H9 (cell line): ENCODE results near the gene ORC2. TPM values are rescaled to one million over a fixed set of nuclear protein-coding genes. Genes with fewer than 3 reads are reported as not detected.
"Not testable (repeated sequence)": the region's sequence is repeated elsewhere in the genome, so short reads cannot be mapped to it uniquely, and the experiment has no call there.

Experiments used
- DNase-seq: peaks from one replicate; pipeline ENCODE4 v3.0.0-alpha.2; 2017
- H2AFZ ChIP-seq: one replicate; pipeline ENCODE4 v1.6.1; 2013; ENCODE audit warnings: mild to moderate bottlenecking, low read length, control low read depth, moderate library complexity
- H2AK5ac ChIP-seq: 2 replicates; pipeline ENCODE4 v1.6.1; 2013; ENCODE audit warnings: low read length, control low read depth, mixed read lengths; ENCODE audit not compliant: insufficient read length
- H2BK120ac ChIP-seq: one replicate; pipeline ENCODE4 v1.6.1; 2013; ENCODE audit warnings: low read depth, mild to moderate bottlenecking, low read length, control low read depth, inconsistent platforms; ENCODE audit not compliant: poor library complexity, severe bottlenecking
- H2BK12ac ChIP-seq: 2 replicates; pipeline ENCODE4 v1.6.1; 2013; ENCODE audit warnings: low read length, control low read depth, mixed read lengths, low read depth; ENCODE audit not compliant: insufficient read length
- H2BK15ac ChIP-seq: 2 replicates; pipeline ENCODE4 v1.6.1; 2013; ENCODE audit warnings: low read depth, low read length, control low read depth
- H2BK20ac ChIP-seq: one replicate; pipeline ENCODE4 v1.6.1; 2013; ENCODE audit warnings: low read depth, mild to moderate bottlenecking, low read length, control low read depth, inconsistent platforms; ENCODE audit not compliant: poor library complexity, severe bottlenecking
- H2BK5ac ChIP-seq: 2 replicates; pipeline ENCODE4 v1.6.1; 2013; ENCODE audit warnings: low read length, control low read depth, mixed read lengths; ENCODE audit not compliant: insufficient read length
- H3K14ac ChIP-seq: 2 replicates; pipeline ENCODE4 v1.6.1; 2013; ENCODE audit warnings: low read length, control low read depth; ENCODE audit not compliant: insufficient read depth
- H3K18ac ChIP-seq: 2 replicates; pipeline ENCODE4 v1.6.1; 2013; ENCODE audit warnings: low read depth, mild to moderate bottlenecking, mixed read lengths, low read length, control low read depth; ENCODE audit not compliant: insufficient read length
- H3K23ac ChIP-seq: 2 replicates; pipeline ENCODE4 v1.6.1; 2013; ENCODE audit warnings: low read length, control low read depth, mixed read lengths, low read depth; ENCODE audit not compliant: insufficient read length
- H3K23me2 ChIP-seq: 2 replicates; pipeline ENCODE4 v1.6.1; 2013; ENCODE audit warnings: low read depth, mild to moderate bottlenecking, mixed read lengths, low read length, control low read depth; ENCODE audit not compliant: insufficient read length, poor library complexity, severe bottlenecking
- H3K27ac ChIP-seq: 2 replicates; pipeline ENCODE4 v1.5.1; 2013; ENCODE audit warnings: low read length, control low read depth, mixed read lengths, low read depth; ENCODE audit not compliant: insufficient read length
- H3K27me3 ChIP-seq: 2 replicates; pipeline ENCODE4 v1.6.1; 2013; ENCODE audit warnings: low read length, control low read depth, inconsistent platforms; ENCODE audit not compliant: insufficient read depth
- H3K4ac ChIP-seq: 2 replicates; pipeline ENCODE4 v1.6.1; 2013; ENCODE audit warnings: low read depth, mild to moderate bottlenecking, control low read depth, inconsistent platforms, low read length, moderate library complexity
- H3K4me1 ChIP-seq: 2 replicates; pipeline ENCODE4 v1.6.1; 2013; ENCODE audit warnings: low read length, control low read depth, inconsistent platforms; ENCODE audit not compliant: insufficient read depth
- H3K4me2 ChIP-seq: 2 replicates; pipeline ENCODE4 v1.6.1; 2013; ENCODE audit warnings: low read length, control low read depth, mixed read lengths; ENCODE audit not compliant: insufficient read length, insufficient read depth
- H3K56ac ChIP-seq: 2 replicates; pipeline ENCODE4 v1.6.1; 2013; ENCODE audit warnings: low read depth, mild to moderate bottlenecking, mixed read lengths, low read length, control low read depth; ENCODE audit not compliant: insufficient read length
- H3K79me1 ChIP-seq: 2 replicates; pipeline ENCODE4 v1.6.1; 2013; ENCODE audit warnings: low read depth, mild to moderate bottlenecking, moderate library complexity, low read length, control low read depth, inconsistent platforms; ENCODE audit not compliant: insufficient read depth, poor library complexity, severe bottlenecking
- H3K79me2 ChIP-seq: 2 replicates; pipeline ENCODE4 v1.6.1; 2013; ENCODE audit warnings: low read length, control low read depth, inconsistent platforms; ENCODE audit not compliant: insufficient read depth
- H3K9ac ChIP-seq: 2 replicates; pipeline ENCODE4 v1.6.1; 2013; ENCODE audit warnings: low read length, control low read depth, mixed read lengths; ENCODE audit not compliant: insufficient read length; ENCODE audit errors: extremely low read depth
- H3K9me3 ChIP-seq: one replicate; pipeline ENCODE4 v1.6.1; 2013; ENCODE audit warnings: low read depth, low read length, inconsistent platforms; ENCODE audit not compliant: control insufficient read depth
- H3T11ph ChIP-seq: one replicate; pipeline ENCODE4 v1.6.1; 2013; ENCODE audit warnings: mild to moderate bottlenecking, low read length, control low read depth, inconsistent platforms
- H4K20me1 ChIP-seq: one replicate; pipeline ENCODE4 v1.6.1; 2013; ENCODE audit not compliant: control insufficient read depth, insufficient read length, insufficient read depth
- H4K5ac ChIP-seq: 2 replicates; pipeline ENCODE4 v1.6.1; 2013; ENCODE audit warnings: low read depth, mild to moderate bottlenecking, mixed read lengths, low read length, control low read depth; ENCODE audit not compliant: insufficient read length
- H4K8ac ChIP-seq: replicated peaks from 2 replicates; pipeline ENCODE4 v1.6.1; 2013; ENCODE audit warnings: low read length, control low read depth, mixed read lengths, low read depth; ENCODE audit not compliant: insufficient read length
- H4K91ac ChIP-seq: 2 replicates; pipeline ENCODE4 v1.6.1; 2013; ENCODE audit warnings: low read depth, mild to moderate bottlenecking, moderate library complexity, mixed read lengths, low read length, control low read depth; ENCODE audit not compliant: insufficient read length
- H3K27ac Mint-ChIP-seq, 3 experiments: 2 replicates in 2 of 3; 3 replicates in 1 of 3; pipeline ENCODE4 v1.8.0; 2020 to 2021; ENCODE audit warnings: mixed read lengths in 3 of 3, mild to moderate bottlenecking in 1 of 3, moderate library complexity in 1 of 3
- H3K27me3 Mint-ChIP-seq: 2 replicates; pipeline ENCODE4 v1.8.0; 2021; ENCODE audit warnings: low read depth, mild to moderate bottlenecking, moderate library complexity, mixed read lengths
- H3K36me3 Mint-ChIP-seq, 3 experiments: 2 replicates in 2 of 3; 3 replicates in 1 of 3; pipeline ENCODE4 v1.8.0; 2020 to 2021; ENCODE audit warnings: low read depth in 3 of 3, mixed read lengths in 3 of 3; ENCODE audit not compliant: insufficient read depth in 1 of 3
- H3K4me1 Mint-ChIP-seq, 2 experiments: 2 replicates each; pipeline ENCODE4 v1.8.0; 2020; ENCODE audit warnings: mixed read lengths in 2 of 2
- H3K4me3 Mint-ChIP-seq, 2 experiments: 2 replicates in 1 of 2; 3 replicates in 1 of 2; pipeline ENCODE4 v1.8.0; 2020 to 2021; ENCODE audit warnings: mild to moderate bottlenecking in 2 of 2, mixed read lengths in 2 of 2, moderate library complexity in 1 of 2
- H3K9me3 Mint-ChIP-seq, 2 experiments: 2 replicates in 1 of 2; 3 replicates in 1 of 2; pipeline ENCODE4 v1.8.0; 2020; ENCODE audit warnings: mild to moderate bottlenecking in 2 of 2, mixed read lengths in 2 of 2, moderate library complexity in 1 of 2
- CTCF ChIP-seq: fragments of 200-600 bp; sonication (generic); conservative IDR thresholded peaks from 3 replicates; pipeline ENCODE4 v1.8.0; 2021; ENCODE audit warnings: antibody characterized with exemption, mild to moderate bottlenecking
- WGBS: extraction: QIAGEN DNeasy Blood & Tissue Kit; methylation state at CpG from one replicate; pipeline ENCODE4 v1.1.7; 2013; ENCODE audit warnings: missing lambda C conversion rate, low lambda C conversion rate, mixed read lengths; ENCODE audit not compliant: insufficient read length; ENCODE audit errors: extremely low coverage; 5-methylcytosine and 5-hydroxymethylcytosine counted together
- total RNA-seq: library from RNA; stranded (reverse); gene quantifications from 2 replicates; pipeline ENCODE4 v1.2.1, GENCODE V29; 2021

The ORC2 gene
- total RNA-seq, 1 experiment from 2014 or later: 65.2 TPM

- no peak overlapping the region for H2BK12ac ChIP-seq
- H3K18ac ChIP-seq: no peak overlapping the region
- H3K79me2 ChIP-seq: peaks cover 5% of the 10 kb centered on the region; the same call in 1 of the 2 replicates
- H3K4ac ChIP-seq: no peak overlapping the region
- H3K14ac ChIP-seq: no peak overlapping the region
- H3K23ac ChIP-seq: no peak overlapping the region
- peak overlapping the region; percentile 62 for H3K9ac ChIP-seq
- peak overlapping the region; percentile 98 to 99 for H3K4me3 Mint-ChIP-seq
- no peak overlapping the region for H2BK20ac ChIP-seq
- peaks cover 0 to 12% (median 2%) of the 10 kb centered on the region in 3 experiments; a peak in 4 of 7 replicates for H3K36me3 Mint-ChIP-seq
- H4K8ac ChIP-seq: no peak overlapping the region
- H4K91ac ChIP-seq: no peak overlapping the region
- H4K20me1 ChIP-seq: no peaks in the 10 kb centered on the region
- H2AFZ ChIP-seq: no peak overlapping the region
- H3T11ph ChIP-seq: no peak overlapping the region
- H3K27me3 ChIP-seq: no peaks in the 10 kb centered on the region
- H3K27me3 Mint-ChIP-seq: no peaks in the 10 kb centered on the region
- H2BK5ac ChIP-seq: no peak overlapping the region
- no CpG with 5 or more reads among the region's 6 CpGs for WGBS
- H2BK15ac ChIP-seq: no peak overlapping the region
- no peaks in the 10 kb centered on the region for H3K9me3 ChIP-seq
- H3K27ac ChIP-seq: no peak overlapping the region
- TF ChIP-seq CTCF: no peak
- peak overlapping the region; percentile 87 for H3K4me2 ChIP-seq
- H3K27ac Mint-ChIP-seq: peak overlapping the region; percentile 6 to 99 (median 81); a peak in 5 of 7 replicates
- H4K5ac ChIP-seq: no peak overlapping the region
- H2BK120ac ChIP-seq: no peak overlapping the region
- no peak overlapping the region for H3K56ac ChIP-seq
- H3K79me1 ChIP-seq: no peaks in the 10 kb centered on the region
- peaks cover 2% of the 10 kb centered on the region; the same call in 1 of the 2 replicates for H3K4me1 ChIP-seq
- H2AK5ac ChIP-seq: no peak overlapping the region
- peaks cover 4% of the 10 kb centered on the region for H3K23me2 ChIP-seq
- peaks cover 26 to 32% of the 10 kb centered on the region in 2 experiments for H3K4me1 Mint-ChIP-seq
- no peaks in the 10 kb centered on the region for H3K9me3 Mint-ChIP-seq
- DNase-seq: no peak
Measured at GRCh38 chr2:200964498-200964897, 1.0 kb upstream of the ORC2 start.

- Mint-ChIP-seq H3K4me1 (peaks cover 26 to 32% of the 10 kb centered on the region in 2 experiments), H3K4me3 (peak overlapping the region; percentile 98 to 99), H3K27ac (peak overlapping the region; percentile 98 to 99 (median 98)), H3K36me3 (peaks cover 0 to 12% (median 7%) of the 10 kb centered on the region in 3 experiments; a peak in 6 of 7 replicates)
- Histone ChIP-seq H3K14ac (peak overlapping the region; percentile 69; the same call in 1 of the 2 replicates), H3K4me2 (peak overlapping the region; percentile 87), H3K18ac (peak overlapping the region; percentile 29), H3K9ac (peak overlapping the region; percentile 86)
- H4K5ac ChIP-seq, H4K91ac ChIP-seq, H3K9me3 Mint-ChIP-seq, H3K56ac ChIP-seq, H4K20me1 ChIP-seq, DNase-seq, H3K79me1 ChIP-seq, H2AFZ ChIP-seq, H3T11ph ChIP-seq, H3K23ac ChIP-seq, H2BK5ac ChIP-seq, H3K27me3 ChIP-seq, H3K4me1 ChIP-seq, H3K27ac ChIP-seq, H2BK15ac ChIP-seq, H3K9me3 ChIP-seq, H2AK5ac ChIP-seq, H2BK20ac ChIP-seq, H4K8ac ChIP-seq, H3K27me3 Mint-ChIP-seq, H3K4ac ChIP-seq, H3K23me2 ChIP-seq, H2BK12ac ChIP-seq, H3K79me2 ChIP-seq, H2BK120ac ChIP-seq: not testable (repeated sequence)
- WGBS: no CpG with 5 or more reads among the region's 21 CpGs
Measured at GRCh38 chr2:200963918-200964252, 425 bp upstream of the ORC2 start.
